ENCODE results near the gene CMTM4.

Gene CMTM4

DNA sequence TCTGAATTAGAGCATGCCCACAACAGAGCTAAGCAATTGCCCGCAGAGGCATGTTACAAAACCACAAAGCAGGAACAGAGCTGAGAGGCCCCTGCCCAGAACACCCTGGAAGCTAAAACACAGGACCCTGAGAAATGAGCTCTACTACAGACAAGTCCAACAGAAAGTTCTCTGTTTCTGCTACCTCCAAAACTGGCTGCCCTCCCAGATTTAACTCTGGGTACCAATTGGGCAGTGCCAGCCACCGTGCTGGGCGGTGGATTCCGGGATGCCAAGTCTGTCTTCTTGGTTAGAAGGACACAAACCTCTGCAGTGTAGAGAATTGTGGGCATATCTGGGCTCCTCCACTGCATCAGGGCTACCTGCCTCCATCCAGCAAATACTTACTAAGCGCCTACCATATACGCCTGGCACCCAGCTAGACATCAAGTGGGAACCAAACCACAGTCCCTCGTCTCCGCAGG, 1.0 kb downstream of the CMTM4 start:
- peaks cover 13% of the 10 kb centered on the region for H3K4me1 ChIP-seq (ENCODE audit: insufficient read depth, low read length, poor library complexity, severe bottlenecking)
- no peaks in the 10 kb centered on the region for H3K9me3 ChIP-seq (ENCODE audit: insufficient read depth, low read depth, low read length)
- H3K4me3 ChIP-seq (ENCODE audit: low read length, poor library complexity, severe bottlenecking) = peak overlapping the region; percentile 56
- H3K4me2 ChIP-seq (ENCODE audit: low read depth, low read length, poor library complexity, severe bottlenecking) = peak overlapping the region; percentile 88
- H3K79me2 ChIP-seq (ENCODE audit: insufficient read depth, low read length) = no peaks in the 10 kb centered on the region
- H3K36me3 ChIP-seq (ENCODE audit: insufficient read depth, low read length) = no peaks in the 10 kb centered on the region
- H3K27me3 ChIP-seq (ENCODE audit: insufficient read depth, low read length, poor library complexity, severe bottlenecking) = peaks cover 10% of the 10 kb centered on the region
- peaks cover 4% of the 10 kb centered on the region for H4K20me1 ChIP-seq (ENCODE audit: insufficient read depth, low read length, poor library complexity, severe bottlenecking)
- H3K9me2 ChIP-seq (replicated peaks; ENCODE audit: low read depth, low read length) = no peaks in the 10 kb centered on the region
- no peak overlapping the region for H2AFZ ChIP-seq (ENCODE audit: low read length)
- no peak overlapping the region for H3K9ac ChIP-seq (ENCODE audit: low read depth, low read length, poor library complexity, severe bottlenecking)
- no peak for TF ChIP-seq EZH2phosphoT487 (IDR thresholded peaks at IDR 0.05; ENCODE audit: borderline replicate concordance)
- TF ChIP-seq, protein P1, sequence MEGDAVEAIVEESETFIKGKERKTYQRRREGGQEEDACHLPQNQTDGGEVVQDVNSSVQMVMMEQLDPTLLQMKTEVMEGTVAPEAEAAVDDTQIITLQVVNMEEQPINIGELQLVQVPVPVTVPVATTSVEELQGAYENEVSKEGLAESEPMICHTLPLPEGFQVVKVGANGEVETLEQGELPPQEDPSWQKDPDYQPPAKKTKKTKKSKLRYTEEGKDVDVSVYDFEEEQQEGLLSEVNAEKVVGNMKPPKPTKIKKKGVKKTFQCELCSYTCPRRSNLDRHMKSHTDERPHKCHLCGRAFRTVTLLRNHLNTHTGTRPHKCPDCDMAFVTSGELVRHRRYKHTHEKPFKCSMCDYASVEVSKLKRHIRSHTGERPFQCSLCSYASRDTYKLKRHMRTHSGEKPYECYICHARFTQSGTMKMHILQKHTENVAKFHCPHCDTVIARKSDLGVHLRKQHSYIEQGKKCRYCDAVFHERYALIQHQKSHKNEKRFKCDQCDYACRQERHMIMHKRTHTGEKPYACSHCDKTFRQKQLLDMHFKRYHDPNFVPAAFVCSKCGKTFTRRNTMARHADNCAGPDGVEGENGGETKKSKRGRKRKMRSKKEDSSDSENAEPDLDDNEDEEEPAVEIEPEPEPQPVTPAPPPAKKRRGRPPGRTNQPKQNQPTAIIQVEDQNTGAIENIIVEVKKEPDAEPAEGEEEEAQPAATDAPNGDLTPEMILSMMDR (conservative IDR thresholded peaks at IDR 0.05; ENCODE audit: low read length) = no peak
- H3F3A ChIP-seq (ENCODE audit: low read depth) = no peaks in the 10 kb centered on the region

DNA sequence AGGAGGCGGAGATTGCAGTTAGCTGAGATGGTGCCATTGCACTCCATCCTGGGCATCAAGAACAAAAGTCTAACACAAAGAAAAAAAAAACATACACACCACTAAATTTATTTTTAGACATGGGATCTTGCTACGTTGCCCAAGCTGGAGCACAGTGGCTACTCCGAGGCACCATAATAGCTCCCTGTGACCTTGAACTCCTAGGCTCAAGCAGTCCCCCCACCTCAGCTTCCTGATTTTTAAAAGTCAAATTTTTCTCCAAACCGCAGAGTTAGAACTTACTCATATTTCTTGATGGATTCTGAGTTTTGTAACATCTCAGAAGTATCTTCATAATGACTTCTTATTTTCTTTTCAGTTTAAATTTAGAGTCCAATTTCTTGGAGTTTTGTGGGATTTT, 3.4 kb downstream of the CMTM4 start:
- Histone ChIP-seq H3F3A (ENCODE audit: low read depth) (no peaks in the 10 kb centered on the region), H3K9me3 (ENCODE audit: insufficient read depth, low read depth, low read length) (no peaks in the 10 kb centered on the region), H3K4me3 (ENCODE audit: low read length, poor library complexity, severe bottlenecking) (no peak overlapping the region), H2AFZ (ENCODE audit: low read length) (no peak overlapping the region), H3K27me3 (ENCODE audit: insufficient read depth, low read length, poor library complexity, severe bottlenecking) (peaks cover 12% of the 10 kb centered on the region), H3K36me3 (ENCODE audit: insufficient read depth, low read length) (no peaks in the 10 kb centered on the region), H3K4me1 (ENCODE audit: insufficient read depth, low read length, poor library complexity, severe bottlenecking) (peaks cover 13% of the 10 kb centered on the region), H3K79me2 (ENCODE audit: insufficient read depth, low read length) (no peaks in the 10 kb centered on the region), H3K4me2 (ENCODE audit: low read depth, low read length, poor library complexity, severe bottlenecking) (no peak overlapping the region), H3K9ac (ENCODE audit: low read depth, low read length, poor library complexity, severe bottlenecking) (no peak overlapping the region), H4K20me1 (ENCODE audit: insufficient read depth, low read length, poor library complexity, severe bottlenecking) (peaks cover 4% of the 10 kb centered on the region), H3K9me2 (replicated peaks; ENCODE audit: low read depth, low read length) (no peaks in the 10 kb centered on the region)
- TF ChIP-seq, protein P1 (conservative IDR thresholded peaks at IDR 0.05; ENCODE audit: low read length) = no peak
- no peak for TF ChIP-seq EZH2phosphoT487 (IDR thresholded peaks at IDR 0.05; ENCODE audit: borderline replicate concordance)

DNA sequence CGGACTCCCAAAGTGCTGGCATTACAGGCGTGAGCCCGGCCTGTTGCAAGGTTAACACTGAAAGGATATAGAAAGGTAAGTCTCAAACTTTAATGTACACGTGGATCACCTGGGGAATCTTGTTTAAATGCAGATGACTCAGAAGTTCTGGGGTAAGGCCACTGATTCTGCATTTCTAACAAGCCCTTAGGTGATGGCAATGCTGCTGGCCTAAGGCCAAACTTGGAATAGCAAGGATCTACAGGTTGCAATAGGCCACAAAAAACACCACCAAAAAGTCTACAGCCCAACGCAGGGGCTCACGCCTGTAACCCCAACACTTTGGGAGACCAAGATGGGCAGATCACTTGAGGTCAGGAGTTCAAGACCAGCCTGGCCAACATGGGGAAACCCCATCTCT, 4.2 kb downstream of the CMTM4 start:
- Histone ChIP-seq H3K9ac (ENCODE audit: low read depth, low read length, poor library complexity, severe bottlenecking) (no peak overlapping the region), H3K27me3 (ENCODE audit: insufficient read depth, low read length, poor library complexity, severe bottlenecking) (peaks cover 12% of the 10 kb centered on the region), H3K36me3 (ENCODE audit: insufficient read depth, low read length) (no peaks in the 10 kb centered on the region), H3K9me3 (ENCODE audit: insufficient read depth, low read depth, low read length) (no peaks in the 10 kb centered on the region), H3K4me1 (ENCODE audit: insufficient read depth, low read length, poor library complexity, severe bottlenecking) (peaks cover 13% of the 10 kb centered on the region), H4K20me1 (ENCODE audit: insufficient read depth, low read length, poor library complexity, severe bottlenecking) (peaks cover 4% of the 10 kb centered on the region), H3F3A (ENCODE audit: low read depth) (no peaks in the 10 kb centered on the region), H3K9me2 (replicated peaks; ENCODE audit: low read depth, low read length) (no peaks in the 10 kb centered on the region), H3K4me3 (ENCODE audit: low read length, poor library complexity, severe bottlenecking) (no peak overlapping the region), H3K79me2 (ENCODE audit: insufficient read depth, low read length) (no peaks in the 10 kb centered on the region), H2AFZ (ENCODE audit: low read length) (no peak overlapping the region), H3K4me2 (ENCODE audit: low read depth, low read length, poor library complexity, severe bottlenecking) (no peak overlapping the region)
- TF ChIP-seq, protein P1 (conservative IDR thresholded peaks at IDR 0.05; ENCODE audit: low read length) = no peak
- TF ChIP-seq EZH2phosphoT487 (IDR thresholded peaks at IDR 0.05; ENCODE audit: borderline replicate concordance) = no peak
